SK-N-SH treated with all-trans-retinoic acid at 6 μM for 48 hours (cell line): ENCODE data around the gene NDUFB5.

Source experiments
- ATAC-seq: fragments of 200-7000 bp; cut with Tn5 transposase; 3 replicates; pipeline ENCODE4 v1.9.1; 2020; ENCODE audit warnings: mild to moderate bottlenecking, moderate library complexity
- ARNTL ChIP-seq: fragments of 450-650 bp; formaldehyde crosslinking; IDR thresholded peaks from 2 replicates; pipeline ENCODE4 v1.5.0; 2020; ENCODE audit warnings: low read depth, mild to moderate bottlenecking, moderate library complexity, borderline replicate concordance
- BACH2 ChIP-seq: fragments of 250-450 bp; sonication (Bioruptor Pico); IDR thresholded peaks from 2 replicates; pipeline ENCODE4 v1.9.0; 2021; ENCODE audit warnings: mild to moderate bottlenecking, borderline replicate concordance
- CREB5 ChIP-seq: fragments of 250-450 bp; sonication (Bioruptor Pico); IDR thresholded peaks from 2 replicates; pipeline ENCODE4 v1.5.1; 2020; ENCODE audit warnings: low read depth, mild to moderate bottlenecking, moderate library complexity
- CSDC2 ChIP-seq: fragments of 250-450 bp; sonication (Bioruptor Pico); IDR thresholded peaks from 2 replicates; pipeline ENCODE4 v1.5.0; 2020; ENCODE audit warnings: mild to moderate bottlenecking, moderate library complexity
- GLIS3 ChIP-seq: fragments of 250-450 bp; sonication (Bioruptor Pico); IDR thresholded peaks from 2 replicates; pipeline ENCODE4 v1.5.0; 2020; ENCODE audit warnings: mild to moderate bottlenecking, moderate library complexity
- ISL1 ChIP-seq: fragments of 250-450 bp; sonication (Bioruptor Pico); IDR thresholded peaks from 2 replicates; pipeline ENCODE4 v2.1.2; 2022; ENCODE audit warnings: mild to moderate bottlenecking, moderate library complexity
- PATZ1 ChIP-seq: fragments of 250-450 bp; sonication (Bioruptor Pico); IDR thresholded peaks from 2 replicates; pipeline ENCODE4 v1.8.0; 2020; ENCODE audit warnings: mild to moderate bottlenecking, moderate library complexity, borderline replicate concordance
- PPARA ChIP-seq: fragments of 250-450 bp; sonication (Bioruptor Pico); IDR thresholded peaks from 2 replicates; pipeline ENCODE4 v1.5.0; 2020; ENCODE audit warnings: mild to moderate bottlenecking, borderline replicate concordance
- RARB ChIP-seq: fragments of 250-450 bp; sonication (Bioruptor Pico); IDR thresholded peaks from 2 replicates; pipeline ENCODE4 v1.8.0; 2021; ENCODE audit warnings: mild to moderate bottlenecking, moderate library complexity
- SNAI2 ChIP-seq: fragments of 250-450 bp; sonication (Bioruptor Pico); IDR thresholded peaks from 2 replicates; pipeline ENCODE4 v1.5.0; 2020; ENCODE audit warnings: mild to moderate bottlenecking, moderate library complexity
- TCF4 ChIP-seq: fragments of 250-450 bp; sonication (Bioruptor Pico); IDR thresholded peaks from 2 replicates; pipeline ENCODE4 v1.8.0; 2021; ENCODE audit warnings: mild to moderate bottlenecking, moderate library complexity, borderline replicate concordance
- ZC3H10 ChIP-seq: fragments of 250-450 bp; sonication (Bioruptor Pico); IDR thresholded peaks from 2 replicates; pipeline ENCODE4 v1.5.1; 2021; ENCODE audit warnings: mild to moderate bottlenecking, moderate library complexity
- ZFP3 ChIP-seq: fragments of 250-450 bp; sonication (Bioruptor Pico); IDR thresholded peaks from 2 replicates; pipeline ENCODE4 v1.5.0; 2020; ENCODE audit warnings: mild to moderate bottlenecking, moderate library complexity
- ZFP30 ChIP-seq: fragments of 450-650 bp; formaldehyde crosslinking; IDR thresholded peaks from 2 replicates; pipeline ENCODE4 v1.5.0; 2022; ENCODE audit warnings: mild to moderate bottlenecking, moderate library complexity
- ZNF8 ChIP-seq: fragments of 450-650 bp; formaldehyde crosslinking; IDR thresholded peaks from 2 replicates; pipeline ENCODE4 v1.5.0; 2020; ENCODE audit warnings: mild to moderate bottlenecking, moderate library complexity
- TF ChIP-seq, protein P1 (sequence below): fragments of 250-450 bp; sonication (Bioruptor Pico); IDR thresholded peaks from 2 replicates; pipeline ENCODE4 v1.5.1; 2021; ENCODE audit warnings: mild to moderate bottlenecking, moderate library complexity
- TF ChIP-seq, protein P2 (sequence below): fragments of 250-450 bp; sonication (Bioruptor Pico); IDR thresholded peaks from 2 replicates; pipeline ENCODE4 v1.5.0; 2020; ENCODE audit warnings: mild to moderate bottlenecking, moderate library complexity
- TF ChIP-seq, protein P3 (sequence below): fragments of 250-450 bp; sonication (Bioruptor Pico); IDR thresholded peaks from 2 replicates; pipeline ENCODE4 v1.8.0; 2021; ENCODE audit warnings: low read depth, mild to moderate bottlenecking, moderate library complexity, borderline replicate concordance

The NDUFB5 gene

DNA sequence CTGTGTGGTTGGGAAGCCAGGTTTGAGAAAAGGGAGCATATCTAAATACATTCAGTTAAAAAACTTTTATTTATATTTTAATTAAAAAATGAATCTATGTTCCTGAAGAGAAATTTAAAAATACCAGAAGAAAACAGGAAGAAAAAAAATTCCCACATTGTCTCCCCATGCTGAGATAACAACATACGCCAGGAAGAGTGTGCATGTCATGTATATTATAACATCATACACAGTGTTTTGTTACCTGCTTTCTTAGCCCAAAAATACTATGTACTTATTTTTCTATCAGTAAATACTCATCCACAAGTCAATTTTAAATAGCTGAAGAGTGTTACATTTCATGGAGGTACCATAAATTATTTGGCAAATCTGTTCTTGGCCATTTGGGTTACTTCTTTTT lies 66.7 kb downstream of the NDUFB5 start:
- no peak for ATAC-seq
- TF ChIP-seq ZC3H10 (CRISPR knock-in tag) (no peak), BACH2 (CRISPR knock-in tag) (no peak), SNAI2 (CRISPR knock-in tag) (no peak), TCF4 (CRISPR knock-in tag) (no peak), RARB (CRISPR knock-in tag) (no peak)
- TF ChIP-seq, protein P1, sequence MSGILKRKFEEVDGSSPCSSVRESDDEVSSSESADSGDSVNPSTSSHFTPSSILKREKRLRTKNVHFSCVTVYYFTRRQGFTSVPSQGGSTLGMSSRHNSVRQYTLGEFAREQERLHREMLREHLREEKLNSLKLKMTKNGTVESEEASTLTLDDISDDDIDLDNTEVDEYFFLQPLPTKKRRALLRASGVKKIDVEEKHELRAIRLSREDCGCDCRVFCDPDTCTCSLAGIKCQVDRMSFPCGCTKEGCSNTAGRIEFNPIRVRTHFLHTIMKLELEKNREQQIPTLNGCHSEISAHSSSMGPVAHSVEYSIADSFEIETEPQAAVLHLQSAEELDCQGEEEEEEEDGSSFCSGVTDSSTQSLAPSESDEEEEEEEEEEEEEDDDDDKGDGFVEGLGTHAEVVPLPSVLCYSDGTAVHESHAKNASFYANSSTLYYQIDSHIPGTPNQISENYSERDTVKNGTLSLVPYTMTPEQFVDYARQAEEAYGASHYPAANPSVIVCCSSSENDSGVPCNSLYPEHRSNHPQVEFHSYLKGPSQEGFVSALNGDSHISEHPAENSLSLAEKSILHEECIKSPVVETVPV: no peak

- TF ChIP-seq RARB (CRISPR knock-in tag): no peak
- TF ChIP-seq, protein P1: no peak
- no peak for TF ChIP-seq PATZ1 (CRISPR knock-in tag)
- no peak for TF ChIP-seq ZC3H10 (CRISPR knock-in tag)
- TF ChIP-seq, protein P2, sequence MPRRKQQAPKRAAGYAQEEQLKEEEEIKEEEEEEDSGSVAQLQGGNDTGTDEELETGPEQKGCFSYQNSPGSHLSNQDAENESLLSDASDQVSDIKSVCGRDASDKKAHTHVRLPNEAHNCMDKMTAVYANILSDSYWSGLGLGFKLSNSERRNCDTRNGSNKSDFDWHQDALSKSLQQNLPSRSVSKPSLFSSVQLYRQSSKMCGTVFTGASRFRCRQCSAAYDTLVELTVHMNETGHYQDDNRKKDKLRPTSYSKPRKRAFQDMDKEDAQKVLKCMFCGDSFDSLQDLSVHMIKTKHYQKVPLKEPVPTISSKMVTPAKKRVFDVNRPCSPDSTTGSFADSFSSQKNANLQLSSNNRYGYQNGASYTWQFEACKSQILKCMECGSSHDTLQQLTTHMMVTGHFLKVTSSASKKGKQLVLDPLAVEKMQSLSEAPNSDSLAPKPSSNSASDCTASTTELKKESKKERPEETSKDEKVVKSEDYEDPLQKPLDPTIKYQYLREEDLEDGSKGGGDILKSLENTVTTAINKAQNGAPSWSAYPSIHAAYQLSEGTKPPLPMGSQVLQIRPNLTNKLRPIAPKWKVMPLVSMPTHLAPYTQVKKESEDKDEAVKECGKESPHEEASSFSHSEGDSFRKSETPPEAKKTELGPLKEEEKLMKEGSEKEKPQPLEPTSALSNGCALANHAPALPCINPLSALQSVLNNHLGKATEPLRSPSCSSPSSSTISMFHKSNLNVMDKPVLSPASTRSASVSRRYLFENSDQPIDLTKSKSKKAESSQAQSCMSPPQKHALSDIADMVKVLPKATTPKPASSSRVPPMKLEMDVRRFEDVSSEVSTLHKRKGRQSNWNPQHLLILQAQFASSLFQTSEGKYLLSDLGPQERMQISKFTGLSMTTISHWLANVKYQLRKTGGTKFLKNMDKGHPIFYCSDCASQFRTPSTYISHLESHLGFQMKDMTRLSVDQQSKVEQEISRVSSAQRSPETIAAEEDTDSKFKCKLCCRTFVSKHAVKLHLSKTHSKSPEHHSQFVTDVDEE (CRISPR knock-in tag): no peak
- TF ChIP-seq CREB5 (CRISPR knock-in tag): no peak
- TF ChIP-seq, all 23 proteins: peak for 0
- no peak for ATAC-seq
Measured at GRCh38 chr3:179671747-179672242, 67.2 kb downstream of the NDUFB5 start.

- no peak for ATAC-seq
- TF ChIP-seq RARB (CRISPR knock-in tag): no peak
Measured at GRCh38 chr3:179672918-179673317, 68.3 kb downstream of the NDUFB5 start.

DNA sequence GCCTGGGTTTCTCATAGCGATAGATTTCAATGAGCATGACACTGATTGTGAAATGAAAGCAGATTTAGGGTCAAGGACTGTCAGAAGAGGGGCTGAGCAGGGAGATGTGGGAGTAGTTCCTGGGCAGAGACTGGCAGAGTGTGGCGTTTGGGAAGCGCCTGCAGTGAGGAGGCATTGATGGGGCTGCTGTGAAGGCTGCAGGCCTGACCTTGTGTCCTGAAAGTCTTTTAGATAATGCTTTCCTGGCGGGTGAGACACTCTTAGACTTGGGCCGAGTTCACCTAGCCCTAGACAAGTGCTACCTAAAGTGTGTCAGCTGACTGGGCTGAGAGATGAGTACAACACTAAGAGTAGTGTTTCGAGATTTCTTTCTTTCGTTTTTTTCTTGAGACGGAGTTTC lies 68.9 kb downstream of the NDUFB5 start:
- no peak for ATAC-seq
- no peak for TF ChIP-seq BACH2 (CRISPR knock-in tag)
- TF ChIP-seq, protein P3, sequence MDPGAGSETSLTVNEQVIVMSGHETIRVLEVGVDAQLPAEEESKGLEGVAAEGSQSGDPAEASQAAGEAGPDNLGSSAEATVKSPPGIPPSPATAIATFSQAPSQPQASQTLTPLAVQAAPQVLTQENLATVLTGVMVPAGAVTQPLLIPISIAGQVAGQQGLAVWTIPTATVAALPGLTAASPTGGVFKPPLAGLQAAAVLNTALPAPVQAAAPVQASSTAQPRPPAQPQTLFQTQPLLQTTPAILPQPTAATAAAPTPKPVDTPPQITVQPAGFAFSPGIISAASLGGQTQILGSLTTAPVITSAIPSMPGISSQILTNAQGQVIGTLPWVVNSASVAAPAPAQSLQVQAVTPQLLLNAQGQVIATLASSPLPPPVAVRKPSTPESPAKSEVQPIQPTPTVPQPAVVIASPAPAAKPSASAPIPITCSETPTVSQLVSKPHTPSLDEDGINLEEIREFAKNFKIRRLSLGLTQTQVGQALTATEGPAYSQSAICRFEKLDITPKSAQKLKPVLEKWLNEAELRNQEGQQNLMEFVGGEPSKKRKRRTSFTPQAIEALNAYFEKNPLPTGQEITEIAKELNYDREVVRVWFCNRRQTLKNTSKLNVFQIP (CRISPR knock-in tag): no peak
- TF ChIP-seq ZFP30: no peak
- no peak for TF ChIP-seq CSDC2 (CRISPR knock-in tag)
- TF ChIP-seq SNAI2 (CRISPR knock-in tag): no peak
- TF ChIP-seq TCF4 (CRISPR knock-in tag): no peak
- no peak for TF ChIP-seq PPARA (CRISPR knock-in tag)
- no peak for TF ChIP-seq PATZ1 (CRISPR knock-in tag)
- TF ChIP-seq ARNTL (CRISPR knock-in tag): no peak
- no peak for TF ChIP-seq ZNF8 (CRISPR knock-in tag)
- no peak for TF ChIP-seq ISL1 (CRISPR knock-in tag)
- TF ChIP-seq ZFP3 (CRISPR knock-in tag): no peak
- no peak for TF ChIP-seq GLIS3 (CRISPR knock-in tag)
